ENCODE data around the gene HADHA.

DNA sequence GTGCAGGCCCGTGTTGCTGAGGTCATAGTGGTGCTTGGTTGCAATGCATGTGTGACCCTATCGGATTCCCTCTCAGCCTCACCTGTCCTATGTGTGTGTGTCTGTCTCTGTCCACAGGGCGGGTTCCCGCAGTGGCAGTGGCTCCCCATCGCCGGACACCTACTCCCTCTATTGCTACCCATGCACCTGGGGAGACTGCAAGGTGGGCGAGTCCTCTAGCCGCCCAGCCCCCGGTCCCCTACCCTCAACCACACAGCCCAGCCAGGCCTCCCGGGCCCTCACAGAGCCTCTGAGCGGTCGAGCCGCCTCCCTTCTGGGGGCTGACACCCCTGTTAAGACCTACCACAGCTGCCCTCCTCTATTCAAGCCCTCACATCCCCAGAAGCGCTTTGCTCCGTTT lies 57.3 kb downstream of the HADHA start:
- no peak for TF ChIP-seq CREB1 (CRISPR knock-in tag; IDR thresholded peaks at IDR 0.05)
- TF ChIP-seq, protein P1, sequence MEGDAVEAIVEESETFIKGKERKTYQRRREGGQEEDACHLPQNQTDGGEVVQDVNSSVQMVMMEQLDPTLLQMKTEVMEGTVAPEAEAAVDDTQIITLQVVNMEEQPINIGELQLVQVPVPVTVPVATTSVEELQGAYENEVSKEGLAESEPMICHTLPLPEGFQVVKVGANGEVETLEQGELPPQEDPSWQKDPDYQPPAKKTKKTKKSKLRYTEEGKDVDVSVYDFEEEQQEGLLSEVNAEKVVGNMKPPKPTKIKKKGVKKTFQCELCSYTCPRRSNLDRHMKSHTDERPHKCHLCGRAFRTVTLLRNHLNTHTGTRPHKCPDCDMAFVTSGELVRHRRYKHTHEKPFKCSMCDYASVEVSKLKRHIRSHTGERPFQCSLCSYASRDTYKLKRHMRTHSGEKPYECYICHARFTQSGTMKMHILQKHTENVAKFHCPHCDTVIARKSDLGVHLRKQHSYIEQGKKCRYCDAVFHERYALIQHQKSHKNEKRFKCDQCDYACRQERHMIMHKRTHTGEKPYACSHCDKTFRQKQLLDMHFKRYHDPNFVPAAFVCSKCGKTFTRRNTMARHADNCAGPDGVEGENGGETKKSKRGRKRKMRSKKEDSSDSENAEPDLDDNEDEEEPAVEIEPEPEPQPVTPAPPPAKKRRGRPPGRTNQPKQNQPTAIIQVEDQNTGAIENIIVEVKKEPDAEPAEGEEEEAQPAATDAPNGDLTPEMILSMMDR (IDR thresholded peaks at IDR 0.05), result no peak
- no peak for TF ChIP-seq ETV6 (CRISPR knock-in tag; IDR thresholded peaks at IDR 0.05)
- TF ChIP-seq ATF2 (CRISPR knock-in tag; IDR thresholded peaks at IDR 0.05; ENCODE audit: borderline replicate concordance, low read depth), result no peak
- TF ChIP-seq E2F5 (CRISPR knock-in tag; IDR thresholded peaks at IDR 0.05), result no peak
- TF ChIP-seq E2F1 (CRISPR knock-in tag; IDR thresholded peaks at IDR 0.05), result no peak
- TF ChIP-seq TP53 (CRISPR knock-in tag; IDR thresholded peaks at IDR 0.05), result no peak
- TF ChIP-seq RELA (CRISPR knock-in tag; IDR thresholded peaks at IDR 0.05; ENCODE audit: borderline replicate concordance), result no peak
